Activated T-cell treated with anti-CD3 and anti-CD28 coated beads, Interleukin-2, amount 50 U/mL, for 4 hours (primary cell): Measurements from ENCODE around the gene CASZ1. TPM values are rescaled to one million over a fixed set of nuclear protein-coding genes. Genes with fewer than 3 reads are reported as not detected.

Experiments
- ATAC-seq, 2 donors: fragments of 200-7000 bp; cut with Tn5 transposase; one replicate each; pipeline ENCODE4 v1.10.0; 2021
- DNase-seq: peaks from one replicate; pipeline ENCODE4 v3.0.0-alpha.2; 2020
- H3K27me3 Mint-ChIP-seq: one replicate; pipeline ENCODE4 v1.8.0; 2021; ENCODE audit warnings: low read depth, mixed read lengths
- H3K36me3 Mint-ChIP-seq: one replicate; pipeline ENCODE4 v1.8.0; 2022; ENCODE audit warnings: mixed read lengths; ENCODE audit not compliant: insufficient read depth
- H3K4me1 Mint-ChIP-seq: one replicate; pipeline ENCODE4 v1.8.0; 2021; ENCODE audit warnings: low read depth, mixed read lengths
- H3K4me3 Mint-ChIP-seq: one replicate; pipeline ENCODE4 v1.8.0; 2021; ENCODE audit warnings: mild to moderate bottlenecking, moderate library complexity, mixed read lengths
- H3K9me3 Mint-ChIP-seq: one replicate; pipeline ENCODE4 v1.8.0; 2021; ENCODE audit warnings: mixed read lengths
- total RNA-seq, 3 donors: library from RNA; stranded (reverse); gene quantifications; one replicate each; pipeline ENCODE4 v1.2.1, GENCODE V29; 2021

Gene CASZ1
- total RNA-seq, 3 donors from 2014 or later = 6.9 to 11.2 (median 8.4) TPM

GRCh38 chr1:10606064-10606463 lies 190.4 kb downstream of the CASZ1 start:
- no peaks in the 10 kb centered on the region for H3K9me3 Mint-ChIP-seq
- peaks cover 15% of the 10 kb centered on the region for H3K36me3 Mint-ChIP-seq
- H3K4me1 Mint-ChIP-seq = no peaks in the 10 kb centered on the region
- H3K4me3 Mint-ChIP-seq = no peak overlapping the region
- ATAC-seq = no peak
- no peak for DNase-seq
- H3K27me3 Mint-ChIP-seq = no peaks in the 10 kb centered on the region

GRCh38 chr1:10604966-10605365 lies 191.5 kb downstream of the CASZ1 start:
- no peak for ATAC-seq
- H3K36me3 Mint-ChIP-seq = peaks cover 15% of the 10 kb centered on the region
- no peaks in the 10 kb centered on the region for H3K27me3 Mint-ChIP-seq
- no peaks in the 10 kb centered on the region for H3K4me1 Mint-ChIP-seq
- H3K9me3 Mint-ChIP-seq = no peaks in the 10 kb centered on the region
- no peak for DNase-seq
- no peak overlapping the region for H3K4me3 Mint-ChIP-seq

- DNase-seq = no peak
- Mint-ChIP-seq H3K9me3 (no peaks in the 10 kb centered on the region), H3K27me3 (no peaks in the 10 kb centered on the region), H3K4me3 (no peak overlapping the region), H3K4me1 (no peaks in the 10 kb centered on the region), H3K36me3 (peaks cover 19% of the 10 kb centered on the region)
- no peak for ATAC-seq
Measured at GRCh38 chr1:10602936-10603335, 193.5 kb downstream of the CASZ1 start.

- Mint-ChIP-seq H3K4me3 (no peak overlapping the region), H3K9me3 (no peaks in the 10 kb centered on the region)
- ATAC-seq = no peak
Measured at GRCh38 chr1:10601342-10602070, 194.9 kb downstream of the CASZ1 start.

GRCh38 chr1:10599194-10599861 lies 197.1 kb downstream of the CASZ1 start:
- Mint-ChIP-seq H3K27me3 (no peaks in the 10 kb centered on the region), H3K4me1 (no peaks in the 10 kb centered on the region), H3K4me3 (no peak overlapping the region), H3K36me3 (peaks cover 13% of the 10 kb centered on the region), H3K9me3 (no peaks in the 10 kb centered on the region)
- no peak for DNase-seq
- ATAC-seq = no peak

More at GRCh38 chr1:10601342-10602070, 194.9 kb downstream of the CASZ1 start:
- DNase-seq = no peak
- no peaks in the 10 kb centered on the region for H3K27me3 Mint-ChIP-seq
- H3K4me1 Mint-ChIP-seq = no peaks in the 10 kb centered on the region
- peaks cover 19% of the 10 kb centered on the region for H3K36me3 Mint-ChIP-seq

GRCh38 chr1:10598389-10598702 lies 198.1 kb downstream of the CASZ1 start:
- ATAC-seq = no peak
- Mint-ChIP-seq H3K36me3 (peaks cover 13% of the 10 kb centered on the region), H3K9me3 (no peaks in the 10 kb centered on the region), H3K4me1 (no peaks in the 10 kb centered on the region), H3K27me3 (no peaks in the 10 kb centered on the region), H3K4me3 (no peak overlapping the region)
- DNase-seq = no peak

GRCh38 chr1:10597492-10598388 lies 198.7 kb downstream of the CASZ1 start:
- no peak for DNase-seq
- Mint-ChIP-seq H3K4me1 (no peaks in the 10 kb centered on the region), H3K4me3 (no peak overlapping the region)

GRCh38 chr1:10596780-10597179 lies 199.7 kb downstream of the CASZ1 start:
- ATAC-seq (no peak), DNase-seq (no peak)
- H3K4me3 Mint-ChIP-seq = no peak overlapping the region
- H3K9me3 Mint-ChIP-seq = no peaks in the 10 kb centered on the region
- H3K4me1 Mint-ChIP-seq = no peaks in the 10 kb centered on the region
- H3K36me3 Mint-ChIP-seq = peaks cover 11% of the 10 kb centered on the region
- H3K27me3 Mint-ChIP-seq = no peaks in the 10 kb centered on the region

More at GRCh38 chr1:10597492-10598388, 198.7 kb downstream of the CASZ1 start:
- Mint-ChIP-seq H3K27me3 (no peaks in the 10 kb centered on the region), H3K36me3 (peaks cover 11% of the 10 kb centered on the region), H3K9me3 (no peaks in the 10 kb centered on the region)
- ATAC-seq = no peak

- no peak for ATAC-seq
- Mint-ChIP-seq H3K4me3 (no peak overlapping the region), H3K36me3 (peaks cover 7% of the 10 kb centered on the region), H3K4me1 (no peaks in the 10 kb centered on the region), H3K9me3 (no peaks in the 10 kb centered on the region), H3K27me3 (no peaks in the 10 kb centered on the region)
- DNase-seq = no peak
Measured at GRCh38 chr1:10594595-10595223, 201.7 kb downstream of the CASZ1 start.

GRCh38 chr1:10593750-10594149 lies 202.7 kb downstream of the CASZ1 start:
- H3K4me3 Mint-ChIP-seq = no peak overlapping the region
- H3K4me1 Mint-ChIP-seq = no peaks in the 10 kb centered on the region
- no peaks in the 10 kb centered on the region for H3K9me3 Mint-ChIP-seq
- H3K27me3 Mint-ChIP-seq = no peaks in the 10 kb centered on the region
- peaks cover 2% of the 10 kb centered on the region for H3K36me3 Mint-ChIP-seq
- DNase-seq (no peak), ATAC-seq (no peak)

- Mint-ChIP-seq H3K9me3 (no peaks in the 10 kb centered on the region), H3K4me1 (no peaks in the 10 kb centered on the region), H3K4me3 (no peak overlapping the region), H3K27me3 (no peaks in the 10 kb centered on the region), H3K36me3 (no peaks in the 10 kb centered on the region)
- ATAC-seq (no peak), DNase-seq (no peak)
Measured at GRCh38 chr1:10592373-10592772, 204.1 kb downstream of the CASZ1 start.

GRCh38 chr1:10591010-10591409 lies 205.4 kb downstream of the CASZ1 start:
- no peak overlapping the region for H3K4me3 Mint-ChIP-seq
- no peak for DNase-seq
- H3K27me3 Mint-ChIP-seq = no peaks in the 10 kb centered on the region
- no peaks in the 10 kb centered on the region for H3K9me3 Mint-ChIP-seq
- peaks cover 3% of the 10 kb centered on the region for H3K36me3 Mint-ChIP-seq
- H3K4me1 Mint-ChIP-seq = no peaks in the 10 kb centered on the region
- no peak for ATAC-seq

- ATAC-seq (no peak), DNase-seq (no peak)
- Mint-ChIP-seq H3K36me3 (peaks cover 4% of the 10 kb centered on the region), H3K4me1 (no peaks in the 10 kb centered on the region), H3K27me3 (no peaks in the 10 kb centered on the region), H3K4me3 (no peak overlapping the region), H3K9me3 (no peaks in the 10 kb centered on the region)
Measured at GRCh38 chr1:10589074-10589473, 207.4 kb downstream of the CASZ1 start.

GRCh38 chr1:10588640-10589039 lies 207.8 kb downstream of the CASZ1 start:
- ATAC-seq (no peak), DNase-seq (no peak)
- Mint-ChIP-seq H3K4me1 (no peaks in the 10 kb centered on the region), H3K9me3 (no peaks in the 10 kb centered on the region), H3K36me3 (peaks cover 4% of the 10 kb centered on the region), H3K4me3 (no peak overlapping the region), H3K27me3 (no peaks in the 10 kb centered on the region)
